Measurements from ENCODE around the gene GARS1. TPM values are rescaled to one million over a fixed set of nuclear protein-coding genes. Genes with fewer than 3 reads are reported as not detected.
"Not testable (repeated sequence)": the region's sequence is repeated elsewhere in the genome, so short reads cannot be mapped to it uniquely, and the experiment has no call there.

The GARS1 gene
- total RNA-seq, 1 donor from 2014 or later: 75.0 TPM

- no peak for DNase-seq (ENCODE audit: low read depth in 2 of 2)
These were observed 18.8 kb upstream of the GARS1 start for GRCh38 chr7:30575910-30576309.

DNA sequence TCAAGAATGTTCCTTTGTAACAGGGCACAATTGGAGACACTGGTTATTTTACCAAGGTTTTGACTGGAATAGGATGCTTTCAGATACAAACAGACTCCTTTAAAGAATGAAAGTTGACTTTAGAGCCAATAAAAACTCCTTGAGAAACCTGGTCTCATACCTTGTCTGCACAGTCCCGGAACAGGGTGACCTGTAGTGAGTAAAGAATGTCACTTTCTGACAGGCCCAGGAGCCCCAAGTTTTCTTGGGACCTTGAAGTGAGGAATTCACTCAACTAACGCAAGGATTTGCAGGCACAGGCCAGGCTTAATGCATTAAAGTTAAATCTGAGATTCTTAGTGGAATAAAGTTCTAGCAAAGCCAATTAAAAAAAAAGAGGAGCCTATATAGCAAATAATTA, 11.5 kb upstream of the GARS1 start:
- no peak for DNase-seq (ENCODE audit: low read depth in 2 of 2)

DNA sequence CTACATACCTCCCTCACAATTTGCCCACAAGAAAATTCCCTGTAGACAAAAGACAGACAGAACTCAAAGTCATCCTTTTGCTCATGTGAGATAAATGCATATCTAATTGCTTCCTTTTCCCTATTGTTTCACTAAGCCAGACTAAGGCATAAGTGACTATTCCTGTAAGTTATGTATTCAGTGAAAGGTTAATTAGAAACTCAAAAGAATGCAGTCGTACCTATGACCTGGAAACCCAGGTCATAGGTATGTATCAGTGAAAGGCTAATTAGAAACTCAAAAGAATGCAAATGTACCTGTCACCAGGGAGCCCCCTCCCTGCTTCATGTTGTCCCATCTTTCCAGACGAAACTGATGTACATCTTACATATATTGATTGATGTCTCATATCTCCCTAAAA, 10.3 kb upstream of the GARS1 start:
- no peak for DNase-seq (ENCODE audit: low read depth in 2 of 2)

DNA sequence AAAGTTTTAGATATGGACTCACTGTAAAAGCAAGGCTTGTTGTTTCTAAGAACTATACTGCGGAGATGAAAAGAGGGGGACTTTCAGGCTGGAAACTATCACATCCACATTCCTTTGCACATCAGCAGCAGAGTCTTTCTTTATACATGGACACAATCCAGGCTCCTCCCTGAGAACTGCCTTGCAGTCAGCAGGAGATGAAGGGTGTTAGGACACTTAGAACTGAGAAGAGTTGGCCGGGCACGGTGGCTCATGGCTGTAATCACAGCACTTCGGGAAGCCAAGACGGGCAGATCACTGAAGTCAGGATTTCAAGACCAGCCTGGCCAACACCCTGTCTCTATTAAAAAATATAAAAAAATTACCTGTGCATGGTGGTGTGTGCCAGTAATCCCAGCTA, 9.7 kb upstream of the GARS1 start:
- DNase-seq (ENCODE audit: low read depth in 2 of 2): no peak

GRCh38 chr7:30585675-30586074, 9.0 kb upstream of the GARS1 start:
- DNase-seq (ENCODE audit: low read depth in 2 of 2): no peak

GRCh38 chr7:30587547-30587946, 7.1 kb upstream of the GARS1 start:
- DNase-seq (ENCODE audit: low read depth in 2 of 2): not testable (repeated sequence)

DNA sequence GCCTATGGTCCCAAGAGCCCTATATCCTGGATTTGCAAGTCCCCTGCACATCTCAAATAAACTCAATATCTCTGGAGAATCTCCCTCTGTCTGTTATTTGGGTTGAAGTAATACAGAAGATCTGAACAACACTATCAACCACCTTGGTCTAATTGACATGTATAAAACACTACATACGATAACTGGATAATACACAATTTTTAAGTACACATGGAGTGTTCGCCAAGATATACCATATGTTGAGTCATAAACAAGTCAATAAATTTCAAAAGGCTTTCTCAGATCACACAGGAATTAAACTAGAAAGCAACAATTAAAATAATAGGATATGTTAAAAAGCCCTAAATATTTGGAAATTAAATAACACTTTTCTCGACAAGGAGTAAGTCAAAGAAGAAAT, 5.6 kb upstream of the GARS1 start:
- no peak for DNase-seq (ENCODE audit: low read depth in 2 of 2)

DNA sequence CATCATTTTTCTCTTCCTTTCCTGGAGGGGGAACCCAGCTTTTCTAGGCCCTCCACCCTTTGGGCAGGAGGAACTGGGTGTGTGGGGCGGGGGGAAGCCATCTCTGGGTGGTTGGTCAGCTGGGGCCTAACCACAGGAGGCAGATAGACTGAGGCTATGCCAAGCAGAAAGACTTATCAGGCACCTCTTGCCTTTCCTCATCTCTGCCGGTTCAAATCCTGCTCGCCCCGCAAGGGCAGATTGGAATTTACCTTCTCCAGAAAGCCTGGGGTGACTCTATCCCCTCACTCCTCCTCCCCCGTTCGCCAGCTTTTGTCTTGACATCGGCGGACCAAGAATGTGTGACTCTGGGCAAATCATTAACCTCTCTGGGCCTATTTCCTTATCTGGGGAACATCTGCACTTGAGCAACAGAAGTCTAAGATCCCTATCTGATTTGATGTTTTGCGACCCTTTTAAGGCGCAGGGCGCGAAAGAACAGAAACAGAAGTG, 584 bp upstream of the GARS1 start:
- DNase-seq (ENCODE audit: low read depth in 2 of 2): peak in 1 of 2 donors; percentile 39

DNA sequence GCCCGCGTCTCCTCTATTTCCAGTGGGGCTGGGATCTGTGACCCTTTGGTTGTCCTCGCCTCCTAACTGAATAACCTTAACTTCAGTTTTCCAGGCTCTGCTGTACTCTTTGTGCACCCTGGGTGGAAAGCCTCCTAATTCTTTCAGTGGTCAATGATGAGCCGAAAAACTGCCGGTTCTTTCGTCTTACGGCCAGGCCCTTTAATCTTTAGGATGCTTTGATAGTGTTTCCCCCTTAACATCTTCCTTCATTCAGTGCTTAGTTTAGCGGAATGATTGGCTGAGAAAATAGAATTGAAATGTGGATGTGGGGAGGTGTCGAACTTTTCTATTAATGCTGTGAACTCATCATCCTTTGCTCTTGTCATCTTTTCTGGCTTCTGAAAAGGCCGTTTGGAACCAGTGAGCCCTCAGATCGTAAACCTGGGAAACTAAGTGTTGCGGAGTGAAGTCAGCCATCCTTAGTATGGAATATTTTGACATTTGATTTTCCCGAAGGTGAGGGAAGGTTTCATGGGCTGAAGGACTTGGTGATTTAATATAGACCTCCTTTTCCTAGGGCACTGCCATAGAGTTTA, 847 bp downstream of the GARS1 start:
- peak; percentile 16 to 19 for DNase-seq (ENCODE audit: low read depth in 2 of 2)

DNA sequence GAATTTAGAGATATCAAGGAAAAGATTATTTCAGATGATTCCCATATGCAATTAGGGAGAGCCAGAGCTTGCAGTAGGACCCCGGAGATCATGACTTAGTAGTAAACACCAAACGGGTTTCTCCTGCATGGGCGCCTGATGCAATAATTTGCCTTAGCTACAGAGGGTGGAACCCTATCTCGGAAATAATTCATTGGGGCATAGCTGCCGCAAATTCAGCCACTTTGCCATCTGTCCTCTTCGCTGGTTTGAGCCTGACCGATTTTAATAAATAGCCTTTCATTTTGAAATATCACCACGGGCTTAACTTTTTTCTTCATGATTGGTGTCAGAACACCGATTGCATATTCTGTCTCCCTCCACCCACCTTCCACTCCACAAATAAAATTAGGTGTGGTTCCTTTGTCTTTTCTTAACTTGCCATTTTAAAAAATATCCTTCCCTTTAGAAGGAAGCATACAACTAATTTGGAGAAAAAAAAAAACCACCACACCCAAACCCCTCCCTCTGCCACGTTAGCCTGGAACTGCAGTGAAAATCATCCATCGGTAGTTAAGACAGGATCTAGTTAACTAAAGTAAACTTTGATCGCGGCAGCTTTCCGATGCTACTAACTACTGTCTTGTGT, 1.4 kb downstream of the GARS1 start:
- peak; percentile 41 to 44 for DNase-seq (ENCODE audit: low read depth in 2 of 2)

- DNase-seq (ENCODE audit: low read depth in 2 of 2): peak; percentile 6 to 43
These were observed 2.0 kb downstream of the GARS1 start for GRCh38 chr7:30596721-30597120.

DNA sequence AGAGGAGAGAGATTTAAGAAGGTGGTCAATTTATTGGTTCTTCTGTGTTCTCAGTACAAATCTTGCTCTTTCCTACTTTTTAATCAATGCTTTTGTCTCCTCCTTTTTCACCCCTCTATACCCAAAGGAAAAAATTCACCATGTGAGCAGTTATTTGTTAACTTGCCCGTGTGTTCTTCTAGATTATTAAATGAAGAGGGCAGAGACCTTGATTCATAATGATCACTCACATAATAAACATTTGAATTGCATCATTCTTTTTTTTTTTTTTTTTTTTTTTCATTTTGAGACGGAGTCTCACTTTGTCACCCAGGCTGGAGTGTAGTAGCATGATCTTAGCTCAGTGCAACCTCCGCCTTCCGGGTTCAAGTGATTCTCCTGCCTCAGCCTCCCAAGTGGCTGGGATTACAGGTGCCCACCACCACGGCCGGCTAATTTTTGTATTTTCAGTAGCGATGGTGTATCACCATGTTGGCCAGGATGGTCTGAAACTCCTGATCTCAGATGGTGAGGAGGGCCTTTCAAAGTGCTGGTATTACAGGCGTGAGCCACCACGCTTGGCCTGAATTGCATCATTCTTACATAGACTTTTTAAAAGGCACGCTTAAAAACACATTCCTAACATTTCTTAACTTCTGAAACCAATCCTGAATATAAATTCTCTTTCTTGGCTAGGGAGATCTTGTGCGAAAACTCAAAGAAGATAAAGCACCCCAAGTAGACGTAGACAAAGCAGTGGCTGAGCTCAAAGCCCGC, 3.6 kb downstream of the GARS1 start:
- DNase-seq (ENCODE audit: low read depth in 2 of 2): no peak

DNA sequence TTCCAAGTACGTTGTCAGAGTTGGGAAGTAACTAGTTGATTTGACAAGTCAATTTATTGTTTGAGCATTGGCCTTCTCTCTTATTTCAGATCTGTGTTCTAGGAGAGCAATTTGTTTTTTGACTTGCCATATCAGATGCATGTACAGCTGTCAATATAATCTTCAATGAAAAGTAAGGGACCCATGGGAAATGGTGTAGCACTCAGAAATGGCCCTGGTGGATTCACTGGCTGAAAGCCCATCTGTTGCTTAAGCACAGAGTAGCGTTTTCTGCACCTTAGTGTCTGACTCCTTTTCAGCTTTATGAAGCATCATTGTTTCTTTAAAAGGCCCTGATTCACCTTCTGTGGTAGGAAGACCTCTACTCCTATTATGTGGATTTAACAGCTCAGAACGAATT, 10.2 kb downstream of the GARS1 start:
- DNase-seq (ENCODE audit: low read depth in 2 of 2): no peak

GRCh38 chr7:30605832-30606231, 11.2 kb downstream of the GARS1 start:
- no peak for DNase-seq (ENCODE audit: low read depth in 2 of 2)

DNA sequence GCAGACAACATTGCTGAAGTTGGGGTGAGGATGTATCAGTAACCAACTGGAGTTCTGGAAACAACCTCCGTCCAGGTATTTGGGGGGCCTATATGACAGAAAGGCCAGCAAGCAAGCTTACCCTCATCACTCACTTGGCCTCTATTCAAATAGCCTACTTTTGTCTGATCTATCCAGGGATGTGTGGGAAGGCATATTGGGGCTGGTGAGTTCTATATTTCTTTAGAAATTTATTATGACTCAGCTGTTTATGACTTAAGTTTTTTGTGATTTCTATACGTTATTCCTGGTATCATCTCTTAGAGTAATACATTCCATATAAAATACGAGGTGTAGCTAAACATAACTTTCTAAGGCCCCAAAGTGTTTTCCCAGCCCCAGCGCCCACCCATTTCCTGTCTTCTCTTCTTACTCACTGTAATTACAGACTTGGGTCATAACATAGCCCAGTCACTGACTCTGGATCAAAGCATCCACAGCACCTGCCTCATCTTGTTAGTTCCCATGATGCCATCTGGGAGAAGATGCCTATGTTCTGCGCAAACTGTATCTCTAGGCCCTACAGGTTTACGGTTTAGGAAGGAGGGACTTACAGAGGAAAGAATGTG, 18.1 kb downstream of the GARS1 start:
- DNase-seq (ENCODE audit: low read depth in 2 of 2): peak in 1 of 2 donors; percentile 47

GRCh38 chr7:30613366-30614325, 19.0 kb downstream of the GARS1 start:
- DNase-seq (ENCODE audit: low read depth in 2 of 2): peak; percentile 49 to 66

- no peak for DNase-seq (ENCODE audit: low read depth in 2 of 2)
These were observed 21.6 kb downstream of the GARS1 start for GRCh38 chr7:30616318-30616717.

DNA sequence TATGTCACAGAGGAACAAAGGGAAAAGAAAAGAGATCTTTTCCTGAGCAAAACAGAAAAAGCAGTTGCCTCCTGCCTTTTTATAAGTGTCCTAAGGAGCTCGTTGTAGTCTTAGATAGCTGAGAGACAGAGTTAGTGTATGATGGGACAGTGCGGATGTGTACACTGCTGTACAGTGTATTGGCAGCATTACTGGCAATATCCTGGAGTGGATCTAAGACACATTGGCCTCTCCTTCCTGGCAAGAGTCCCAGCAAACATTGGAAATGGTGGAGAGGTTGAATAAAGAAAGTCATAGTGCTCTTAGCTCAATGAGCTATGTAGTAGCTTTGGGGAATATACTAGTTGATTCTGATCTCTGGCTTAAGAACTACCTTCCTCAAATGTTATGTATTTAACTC, 22.7 kb downstream of the GARS1 start:
- no peak for DNase-seq (ENCODE audit: low read depth in 2 of 2)

DNA sequence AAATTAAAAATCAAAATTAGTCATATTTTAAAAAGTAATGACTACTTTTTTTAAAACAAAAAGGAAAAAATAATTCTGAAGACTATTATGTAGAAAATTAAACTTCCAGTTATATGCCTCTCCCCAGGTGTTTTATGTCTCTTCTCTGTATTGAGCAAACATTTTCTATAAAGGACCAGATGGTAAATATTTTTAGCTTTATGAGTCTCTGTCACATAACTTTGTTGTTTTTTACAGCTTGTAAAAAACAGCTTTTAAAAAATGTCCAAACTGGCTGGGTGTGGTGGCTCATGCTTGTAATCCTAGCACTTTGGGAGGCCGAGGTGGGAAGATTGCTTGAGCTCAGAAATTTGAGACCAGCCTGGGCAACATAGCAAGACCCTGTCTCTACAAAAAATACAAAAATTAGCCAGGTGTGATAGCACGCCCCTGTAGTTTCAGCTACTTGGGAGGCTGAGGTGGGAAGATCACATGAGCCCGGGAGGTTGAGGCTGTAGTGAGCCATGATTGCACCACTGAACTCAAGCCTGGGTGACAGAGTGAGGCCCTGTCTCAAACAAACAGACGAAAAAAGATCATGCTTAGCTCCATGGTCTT, 23.5 kb downstream of the GARS1 start:
- no peak for DNase-seq (ENCODE audit: low read depth in 2 of 2)

DNA sequence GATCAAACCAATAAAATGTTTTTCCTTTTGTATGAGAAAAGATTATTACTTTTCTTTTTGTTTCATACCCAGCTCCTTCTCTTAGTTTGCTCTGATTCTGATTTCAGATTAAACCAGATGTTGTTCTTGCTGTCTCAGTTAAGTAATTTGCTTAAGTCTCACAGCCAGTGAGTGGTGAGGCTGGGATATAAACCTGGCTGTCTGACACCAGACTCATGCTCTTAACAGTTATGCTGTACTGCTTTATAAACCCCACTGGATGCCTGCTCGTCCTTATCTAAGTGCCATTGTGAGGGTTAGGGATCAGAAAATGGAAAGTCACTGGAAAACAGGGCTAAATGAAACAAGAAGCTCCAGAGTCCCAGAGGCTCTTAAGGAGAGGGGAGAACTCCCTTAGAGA, 24.3 kb downstream of the GARS1 start:
- DNase-seq (ENCODE audit: low read depth in 2 of 2): no peak

GRCh38 chr7:30625283-30625682, 30.6 kb downstream of the GARS1 start:
- no peak for DNase-seq (ENCODE audit: low read depth in 2 of 2)

Measured in lung microvascular endothelial cell (primary cell).